Measurements from ENCODE around the gene ZNF625. TPM values are rescaled to one million over a fixed set of nuclear protein-coding genes. Genes with fewer than 3 reads are reported as not detected.

The ZNF625 gene
- total RNA-seq: 29.3 TPM

DNA sequence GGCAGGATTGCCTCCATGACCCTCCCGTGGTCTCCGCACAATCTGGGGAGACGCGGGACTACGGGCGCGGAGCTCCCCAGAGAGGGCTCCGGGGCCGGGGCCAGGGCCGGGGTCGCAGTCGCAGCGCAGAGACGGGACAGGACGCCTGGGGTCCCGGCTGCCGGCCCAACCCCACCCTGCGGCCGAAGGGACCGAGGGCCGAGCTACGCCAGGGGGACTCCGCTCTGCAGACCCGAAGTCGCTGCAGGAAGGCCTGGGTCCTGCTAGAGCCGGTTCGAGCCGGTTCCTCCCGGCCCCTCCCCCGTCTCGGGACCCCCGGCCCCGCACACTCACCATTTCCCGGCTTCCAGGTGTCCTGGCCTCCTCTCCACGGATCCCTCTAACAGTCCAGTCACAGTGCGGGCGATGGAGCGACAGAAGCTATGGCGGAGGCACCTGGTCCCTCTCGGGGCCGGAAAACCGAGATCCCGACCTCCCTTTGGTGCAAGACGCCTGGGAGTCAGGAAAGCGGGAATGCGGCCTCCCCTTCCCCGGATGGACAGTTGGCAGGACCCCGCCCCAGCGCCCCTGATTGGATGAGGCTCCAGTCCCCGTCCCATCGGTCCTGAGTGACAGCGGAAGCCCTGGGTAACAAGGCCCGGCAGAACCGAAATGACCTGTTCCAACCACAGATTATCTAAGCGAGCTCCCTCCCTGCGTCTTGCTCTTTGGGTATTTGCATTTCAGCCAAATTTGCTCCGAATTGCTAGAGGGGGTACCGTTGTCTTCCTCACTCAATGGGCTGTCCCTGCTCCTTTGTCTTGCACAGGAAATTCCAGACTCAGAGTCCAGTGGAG lies at the start of gene ZNF625:
ZNF625 (minus strand) TSS at position 512 of the 836 bp plus-strand sequence; CDS start at position 336, 176 bp downstream.
- DNase-seq (ENCODE audit: low spot score in 2 of 2) (peak; percentile 79 to 87), FAIRE-seq (no peak)

DNA sequence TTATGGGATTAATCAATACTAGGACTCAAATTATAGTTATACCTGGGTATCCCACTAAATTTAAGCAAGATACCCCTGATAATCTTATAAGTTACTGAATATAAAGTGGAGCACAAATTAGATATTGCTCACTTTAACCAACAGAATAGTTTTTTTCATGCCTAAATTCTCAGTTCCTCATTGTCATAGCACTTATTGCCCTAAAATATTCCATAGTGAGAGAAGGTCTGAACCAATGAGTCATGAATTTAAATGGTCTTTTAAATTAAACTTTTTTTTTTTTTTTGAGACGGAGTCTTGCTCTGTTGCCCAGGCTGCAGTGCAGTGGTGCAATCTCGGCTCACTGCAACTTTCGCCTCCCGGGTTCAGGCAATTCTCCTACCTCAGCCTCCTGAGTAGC lies 48.8 kb upstream of the ZNF625 start:
- DNase-seq (ENCODE audit: low spot score in 2 of 2) (no peak), FAIRE-seq (no peak)

DNA sequence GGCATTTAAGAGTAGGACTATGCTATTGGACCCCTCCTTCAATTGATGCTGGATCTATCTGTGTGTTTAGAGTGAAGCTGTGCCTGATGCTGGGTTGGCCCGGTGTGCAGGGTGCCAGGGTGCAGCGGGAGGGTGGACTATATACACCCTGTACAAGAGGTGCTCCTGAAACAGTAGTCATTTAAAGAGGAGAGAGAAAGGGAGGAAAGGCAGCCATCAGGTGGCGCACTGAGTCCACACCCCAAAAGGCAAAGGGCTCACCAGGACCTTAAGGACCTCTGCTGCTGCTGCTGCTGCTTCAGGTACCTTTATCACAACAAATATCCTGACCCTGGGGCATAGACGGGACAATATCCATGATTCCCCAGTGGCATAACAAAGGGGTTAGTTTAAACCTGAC lies 45.7 kb upstream of the ZNF625 start:
- FAIRE-seq (no peak), DNase-seq (ENCODE audit: low spot score in 2 of 2) (no peak)

DNA sequence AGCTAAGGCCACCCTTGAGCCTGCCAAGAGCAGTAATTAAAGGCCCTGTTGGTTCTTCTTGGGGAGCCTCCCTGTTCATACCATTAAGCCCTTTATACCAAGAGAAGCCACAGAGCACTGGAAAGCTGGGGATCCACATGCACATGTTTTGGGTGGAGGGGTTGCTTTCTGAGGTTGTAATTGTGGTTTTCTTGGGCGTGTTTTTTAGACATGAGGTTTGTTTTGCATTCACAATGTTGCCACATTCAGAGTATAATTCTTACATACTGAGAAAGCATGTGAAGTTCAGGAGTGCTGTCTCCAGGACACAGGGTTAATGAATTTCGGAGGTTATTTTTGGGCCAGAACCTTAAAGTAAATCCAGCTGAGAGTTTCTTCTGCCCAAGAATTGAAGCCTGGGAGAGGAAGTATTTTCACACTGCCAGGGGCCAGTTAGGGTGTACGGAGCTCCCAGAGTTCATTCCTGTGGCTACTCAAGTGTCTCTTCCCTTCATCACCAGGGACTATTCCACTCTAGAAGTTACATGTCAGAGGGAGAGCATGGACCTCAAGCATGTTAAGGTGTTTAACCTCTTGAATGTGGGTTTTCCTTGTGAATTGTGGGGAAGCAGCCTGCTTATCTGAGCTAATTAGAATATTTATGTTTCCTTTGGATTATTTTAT lies 43.4 kb upstream of the ZNF625 start:
- FAIRE-seq (no peak), DNase-seq (ENCODE audit: low spot score in 2 of 2) (no peak)

DNA sequence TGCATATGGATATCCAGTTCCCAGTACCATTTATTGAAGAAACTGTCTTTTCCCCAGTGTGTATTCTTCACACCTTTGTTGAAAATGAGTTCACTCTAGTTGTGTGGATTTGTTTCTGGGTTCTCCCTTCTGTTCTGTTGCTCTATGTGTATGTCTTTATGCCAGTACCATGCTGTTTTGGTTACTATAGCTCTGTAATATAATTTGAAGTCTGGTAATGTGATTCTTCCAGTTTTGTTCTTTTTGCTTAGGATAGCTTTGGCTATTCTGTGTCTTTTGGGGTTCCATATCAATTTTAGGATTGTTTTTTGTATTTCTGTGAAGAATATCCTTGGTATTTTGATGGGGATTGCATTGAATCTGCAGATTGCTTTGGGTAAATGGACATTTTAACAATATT lies 41.6 kb upstream of the ZNF625 start:
- DNase-seq (ENCODE audit: low spot score in 2 of 2): no peak
- FAIRE-seq: no peak

DNA sequence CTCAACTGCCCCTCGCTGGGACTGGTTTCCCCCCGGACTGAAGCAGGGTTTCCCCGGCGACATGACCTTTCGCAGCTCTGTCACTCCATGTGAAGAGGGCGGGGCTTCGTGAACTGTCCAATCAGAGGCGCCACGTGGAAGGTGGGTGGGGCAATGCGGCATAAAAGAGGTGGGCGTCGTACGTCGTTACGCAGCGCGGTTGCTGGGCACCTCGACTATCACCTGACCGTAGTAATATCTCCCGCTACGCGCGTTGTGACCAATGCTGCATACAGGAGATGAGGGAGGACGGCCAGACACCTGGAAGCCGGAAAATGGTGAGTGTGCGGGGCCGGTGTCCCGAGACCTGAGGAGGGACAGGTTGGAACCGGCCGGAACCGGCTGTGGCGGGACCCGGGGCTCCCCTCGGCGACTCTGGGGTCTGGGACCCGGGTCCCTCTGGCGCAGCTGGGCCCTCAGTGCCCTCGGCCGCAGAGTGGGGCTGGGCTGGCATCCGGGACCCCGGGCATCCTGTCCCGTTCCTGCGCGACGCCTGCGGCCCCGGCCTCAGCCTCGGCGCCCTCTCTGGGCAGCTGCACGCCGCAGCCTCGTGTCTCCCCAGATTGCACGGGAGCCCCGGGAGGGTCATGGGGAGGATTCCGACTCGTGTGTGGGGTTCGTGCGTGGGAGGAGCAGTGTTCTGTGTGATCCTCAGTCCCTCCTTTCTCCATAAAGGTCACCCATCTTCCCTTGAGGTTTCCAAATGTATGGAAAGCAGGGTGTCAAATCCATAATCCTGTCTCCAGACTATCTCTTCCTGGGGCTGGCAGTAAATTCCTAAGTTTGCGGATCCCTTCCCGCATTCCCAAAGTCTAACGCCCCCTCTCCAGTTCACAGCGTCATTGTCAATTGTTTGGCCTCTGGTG lies 38.5 kb upstream of the ZNF625 start:
- FAIRE-seq: no peak
- DNase-seq (ENCODE audit: low spot score in 2 of 2): peak; percentile 77 to 85

DNA sequence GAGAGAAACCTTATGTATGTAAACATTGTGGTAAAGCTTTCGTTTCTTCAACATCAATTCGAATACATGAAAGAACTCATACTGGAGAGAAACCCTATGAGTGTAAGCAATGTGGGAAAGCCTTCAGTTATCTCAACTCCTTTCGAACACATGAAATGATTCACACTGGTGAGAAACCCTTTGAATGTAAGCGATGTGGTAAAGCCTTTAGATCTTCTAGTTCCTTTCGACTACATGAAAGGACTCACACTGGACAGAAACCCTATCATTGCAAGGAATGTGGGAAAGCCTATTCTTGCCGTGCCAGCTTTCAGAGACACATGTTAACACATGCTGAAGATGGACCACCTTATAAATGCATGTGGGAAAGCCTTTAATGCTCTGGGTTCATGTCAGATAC lies 31.1 kb upstream of the ZNF625 start:
- DNase-seq (ENCODE audit: low spot score in 2 of 2) (no peak), FAIRE-seq (no peak)

DNA sequence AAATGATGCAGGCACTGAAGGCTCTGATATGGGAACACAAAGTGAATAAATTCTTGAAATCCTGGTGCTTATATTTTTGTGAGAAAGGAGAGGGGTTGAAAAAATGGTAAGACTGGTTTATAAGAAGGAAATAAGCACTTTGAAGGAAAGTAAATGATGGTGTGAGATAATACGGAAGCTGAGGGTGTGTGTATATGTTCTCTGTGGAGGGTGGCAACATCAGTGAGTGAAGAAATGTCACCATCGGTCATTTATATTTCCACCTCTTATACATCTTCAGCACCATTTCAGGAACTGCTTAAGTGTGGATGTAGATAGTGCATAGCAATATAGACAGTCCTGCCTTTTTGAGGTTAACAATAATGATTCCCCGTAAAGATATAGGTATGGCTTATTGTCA lies 23.8 kb upstream of the ZNF625 start:
- no peak for DNase-seq (ENCODE audit: low spot score in 2 of 2)
- no peak for FAIRE-seq

DNA sequence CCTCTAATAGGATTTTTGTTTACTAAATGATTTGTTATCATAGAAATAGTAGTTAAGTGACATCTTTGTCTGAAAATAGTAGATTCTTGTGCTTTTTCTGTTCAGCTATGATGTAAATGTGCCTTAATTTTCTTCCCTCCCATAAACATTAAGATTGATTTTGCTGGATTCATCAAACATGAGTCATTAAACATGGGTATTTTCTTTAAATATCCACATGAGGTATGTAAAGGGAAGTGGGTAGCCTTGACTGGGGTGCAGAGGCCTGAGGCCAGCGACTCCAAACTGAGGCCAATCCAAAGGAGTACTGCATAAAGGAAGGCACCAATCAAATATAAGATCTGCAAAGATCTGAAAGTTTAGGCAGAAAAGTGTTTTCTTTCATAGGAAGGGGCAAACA lies 10.1 kb upstream of the ZNF625 start:
- DNase-seq (ENCODE audit: low spot score in 2 of 2) (no peak), FAIRE-seq (no peak)

DNA sequence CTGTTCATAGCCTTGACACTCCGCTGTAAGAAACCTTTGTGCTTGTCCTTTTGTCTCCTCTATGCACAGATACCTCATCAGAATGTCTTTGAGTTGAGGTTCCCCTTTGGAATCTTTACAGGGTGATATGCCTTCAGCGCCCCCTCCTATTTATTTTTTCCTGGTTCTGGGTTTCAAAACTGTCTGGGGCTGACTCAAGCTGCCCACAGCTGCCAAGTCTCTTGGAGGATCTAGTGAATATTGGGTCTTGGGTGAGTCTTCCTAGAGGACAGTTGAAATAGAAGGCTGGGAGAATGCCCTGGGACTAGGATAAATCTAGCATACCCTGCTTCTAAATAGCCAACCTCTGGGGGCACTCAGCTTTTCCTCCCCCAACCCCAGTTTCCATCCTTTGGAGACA lies 7.3 kb upstream of the ZNF625 start:
- DNase-seq (ENCODE audit: low spot score in 2 of 2): no peak
- FAIRE-seq: no peak

DNA sequence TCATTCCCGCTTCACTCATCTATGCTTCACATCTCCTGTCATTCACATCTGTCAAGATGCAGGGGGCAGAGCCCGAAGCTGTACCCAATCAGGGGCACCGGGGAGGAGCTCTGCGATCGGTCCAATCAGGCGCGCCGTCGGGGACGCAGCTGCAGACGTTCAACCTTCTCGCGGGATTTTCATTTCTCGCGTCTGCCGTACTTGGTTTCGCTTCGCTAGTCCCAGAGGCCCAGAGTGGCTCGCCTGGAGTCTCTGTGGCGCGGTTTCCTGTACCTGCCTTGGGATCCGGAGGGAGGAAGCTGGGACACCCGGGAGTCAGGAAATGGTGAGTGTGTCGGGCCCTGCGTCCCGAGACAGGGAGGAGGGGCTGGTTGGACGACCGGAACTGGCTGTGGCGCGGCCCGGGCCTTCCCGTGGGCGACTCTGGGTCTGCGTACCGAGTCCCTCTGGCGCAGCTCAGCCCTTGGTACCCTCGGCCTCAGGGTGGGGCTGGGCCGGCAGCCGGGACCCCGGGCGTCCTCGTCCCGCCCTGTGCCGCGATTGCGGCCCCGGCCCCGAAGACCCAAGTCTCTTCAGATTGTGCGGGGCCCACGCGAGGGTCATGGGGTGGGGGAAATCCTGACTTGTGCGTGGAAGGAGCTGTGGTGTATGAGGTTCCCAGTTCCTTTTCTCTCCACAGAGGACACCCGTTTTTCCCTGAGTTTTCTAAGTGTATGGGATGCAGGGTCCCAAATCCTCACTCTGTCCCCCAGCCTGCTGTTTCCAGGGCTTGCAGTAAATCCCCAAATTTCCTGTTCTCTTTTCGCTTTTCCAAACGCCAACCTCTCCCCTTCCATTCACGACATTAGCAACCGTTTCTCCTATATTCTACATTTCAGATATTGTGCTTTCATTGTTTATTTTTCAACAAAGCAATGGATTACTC lies 6.6 kb upstream of the ZNF625 start, which contains the start of gene ZNF136:
ZNF136 (plus strand) TSS at position 215 of the 925 bp plus-strand sequence; CDS start at position 323, 108 bp downstream.
- peak; percentile 92 to 98 for DNase-seq (ENCODE audit: low spot score in 2 of 2)
- no peak for FAIRE-seq

DNA sequence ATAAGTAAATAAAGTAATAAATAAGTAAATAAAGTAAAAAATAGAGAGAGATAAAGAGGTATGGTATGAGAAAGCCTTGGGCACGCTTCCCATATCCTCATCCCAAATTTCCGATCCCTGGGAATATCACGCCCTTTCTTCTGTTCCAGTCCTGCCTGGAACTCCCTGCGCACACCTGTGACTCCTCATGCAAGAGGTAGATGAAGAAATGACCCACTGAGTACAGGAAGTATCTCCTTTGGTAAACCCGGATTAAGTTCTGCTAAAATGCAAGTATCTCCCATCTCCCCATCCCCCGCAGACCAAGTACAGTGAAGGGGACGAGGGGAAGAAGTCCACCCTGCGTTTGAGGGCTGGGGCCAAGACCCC lies 6.0 kb upstream of the ZNF625 start:
- FAIRE-seq: no peak

DNA sequence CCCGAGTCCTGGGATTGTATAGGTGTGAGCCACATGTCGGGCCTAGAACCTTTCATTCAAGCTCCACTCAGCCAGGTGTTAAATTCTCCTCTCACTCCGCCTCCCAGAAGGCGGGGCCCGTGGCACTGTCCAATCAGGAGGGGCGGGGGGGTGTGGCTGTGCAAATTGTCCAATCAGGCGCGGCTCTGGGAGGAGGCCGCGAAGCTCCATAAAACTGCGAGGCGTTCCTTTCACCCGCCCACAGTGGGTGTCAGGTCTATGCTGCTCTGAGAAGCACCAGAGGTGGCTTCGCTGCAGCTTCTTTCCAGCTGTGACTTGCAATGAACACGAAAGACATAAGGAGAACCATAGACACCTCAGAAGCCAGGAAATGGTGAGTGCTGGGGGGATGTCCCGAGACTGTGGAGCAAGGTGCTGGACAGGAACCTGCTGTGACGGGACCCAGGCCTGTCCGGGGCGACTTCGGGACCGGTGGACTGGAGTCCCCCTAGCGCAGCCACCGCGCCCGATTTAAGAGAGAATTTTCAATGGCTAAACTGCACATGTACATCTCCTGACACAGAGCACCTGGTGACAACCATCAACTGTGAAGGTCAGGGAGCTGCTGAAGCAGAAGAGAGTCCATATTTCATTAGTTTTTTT lies 3.4 kb upstream of the ZNF625 start:
- DNase-seq (ENCODE audit: low spot score in 2 of 2): no peak
- no peak for FAIRE-seq

More for the DNA sequence above, 6.0 kb upstream of the ZNF625 start:
- DNase-seq (ENCODE audit: low spot score in 2 of 2): peak in 1 of 2 donors; percentile 31

DNA sequence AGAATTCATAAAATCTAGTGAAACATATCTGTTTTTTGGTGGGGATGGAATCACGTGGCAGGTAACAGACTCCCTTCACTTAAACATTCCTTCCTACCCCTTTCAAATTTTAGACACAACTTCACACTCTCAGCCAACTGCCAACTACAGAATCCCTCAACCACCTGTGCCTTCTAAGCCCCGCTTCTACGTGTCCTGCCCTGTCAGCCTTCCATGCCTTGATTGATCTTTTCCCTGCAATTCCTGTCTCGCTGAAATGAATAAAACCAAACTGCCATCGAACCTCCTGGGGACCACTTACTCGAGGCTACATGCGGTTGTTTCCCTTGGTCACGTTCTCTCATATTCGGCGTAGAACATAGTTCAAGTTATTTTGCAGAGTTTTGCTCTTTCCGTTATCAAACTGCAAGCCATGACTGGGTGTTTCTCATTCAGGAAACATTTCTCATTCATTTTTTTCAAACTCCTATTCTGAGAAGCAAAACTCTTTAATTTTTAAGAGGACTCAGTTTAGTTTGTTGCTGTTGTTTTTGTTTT lies 1.1 kb downstream of the ZNF625 start:
- FAIRE-seq: no peak
- no peak for DNase-seq (ENCODE audit: low spot score in 2 of 2)

DNA sequence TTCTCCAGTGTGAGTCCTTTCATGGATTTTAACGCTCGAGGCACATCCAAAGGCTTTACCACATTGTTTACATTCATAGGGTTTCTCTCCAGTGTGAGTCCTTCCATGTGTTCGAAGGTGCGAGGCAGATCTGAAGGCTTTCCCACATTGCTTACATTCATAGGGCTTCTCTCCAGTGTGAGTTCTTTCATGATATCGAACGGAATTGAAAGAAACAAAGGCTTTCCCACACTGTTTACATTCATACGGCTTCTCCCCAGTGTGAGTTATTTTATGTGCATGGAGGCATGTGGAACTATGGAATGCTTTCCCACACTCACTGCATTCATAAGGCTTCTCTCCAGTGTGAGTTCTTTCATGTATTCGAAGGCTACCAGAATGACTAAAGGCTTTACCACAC lies 11.2 kb downstream of the ZNF625 start:
- no peak for DNase-seq (ENCODE audit: low spot score in 2 of 2)
- no peak for FAIRE-seq

DNA sequence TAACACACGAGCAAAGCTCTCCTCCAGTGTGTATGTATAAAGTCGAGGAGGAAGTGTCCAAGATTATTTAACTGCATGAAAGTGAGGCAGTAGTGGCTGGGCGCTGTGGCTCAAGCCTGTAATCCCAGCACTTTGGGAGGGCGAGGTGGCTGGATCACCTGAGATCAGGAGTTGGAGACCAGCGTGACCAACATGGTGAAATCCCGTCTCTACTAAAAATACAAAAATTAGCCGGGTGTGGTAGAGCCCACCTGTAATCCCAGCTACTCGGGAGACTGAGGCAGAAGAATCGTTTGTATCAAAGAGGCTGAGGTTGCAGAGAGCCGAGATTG lies 15.2 kb downstream of the ZNF625 start:
- no peak for FAIRE-seq
- no peak for DNase-seq (ENCODE audit: low spot score in 2 of 2)

DNA sequence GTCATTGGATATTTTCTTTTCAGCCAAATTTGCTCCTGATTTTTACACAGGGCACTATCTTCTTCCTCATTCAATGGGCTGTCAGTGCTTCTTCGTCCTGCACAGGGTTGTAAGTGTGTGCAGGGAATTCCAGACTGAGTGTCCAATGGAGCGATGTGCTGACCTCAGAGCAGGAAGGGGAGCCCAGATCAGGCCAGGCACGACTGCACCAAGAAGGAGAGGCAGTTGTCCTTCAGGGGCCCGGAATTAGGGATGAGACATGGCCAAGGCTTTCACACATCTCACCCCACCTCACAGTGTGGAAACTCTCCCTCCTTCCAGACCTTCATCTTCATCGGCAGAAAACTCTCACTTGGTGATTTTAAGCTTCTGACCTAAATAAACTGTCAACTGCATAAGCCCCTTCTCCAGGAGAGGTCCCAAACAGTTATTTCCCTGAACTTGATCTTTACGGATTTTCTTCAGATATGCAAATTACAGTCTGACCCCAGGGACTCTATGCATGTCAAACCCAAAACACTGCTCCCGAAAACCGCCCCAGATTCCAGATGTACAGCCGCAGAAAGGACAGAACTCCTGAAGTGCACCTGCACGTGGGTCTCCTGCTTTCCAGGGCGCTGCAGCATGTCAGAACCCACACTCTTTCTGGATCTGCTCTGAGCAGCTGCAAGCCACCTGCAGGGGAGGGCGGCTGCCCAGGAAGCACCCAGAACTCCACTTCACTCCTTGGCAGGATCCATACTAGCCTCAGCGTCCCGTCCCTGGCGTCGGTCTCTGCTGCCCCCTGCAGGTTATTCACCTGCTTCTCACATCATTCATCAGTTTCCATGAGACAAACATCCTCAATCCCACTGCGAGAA lies 15.8 kb downstream of the ZNF625 start:
- FAIRE-seq (no peak), DNase-seq (ENCODE audit: low spot score in 2 of 2) (peak; percentile 68 to 77)

DNA sequence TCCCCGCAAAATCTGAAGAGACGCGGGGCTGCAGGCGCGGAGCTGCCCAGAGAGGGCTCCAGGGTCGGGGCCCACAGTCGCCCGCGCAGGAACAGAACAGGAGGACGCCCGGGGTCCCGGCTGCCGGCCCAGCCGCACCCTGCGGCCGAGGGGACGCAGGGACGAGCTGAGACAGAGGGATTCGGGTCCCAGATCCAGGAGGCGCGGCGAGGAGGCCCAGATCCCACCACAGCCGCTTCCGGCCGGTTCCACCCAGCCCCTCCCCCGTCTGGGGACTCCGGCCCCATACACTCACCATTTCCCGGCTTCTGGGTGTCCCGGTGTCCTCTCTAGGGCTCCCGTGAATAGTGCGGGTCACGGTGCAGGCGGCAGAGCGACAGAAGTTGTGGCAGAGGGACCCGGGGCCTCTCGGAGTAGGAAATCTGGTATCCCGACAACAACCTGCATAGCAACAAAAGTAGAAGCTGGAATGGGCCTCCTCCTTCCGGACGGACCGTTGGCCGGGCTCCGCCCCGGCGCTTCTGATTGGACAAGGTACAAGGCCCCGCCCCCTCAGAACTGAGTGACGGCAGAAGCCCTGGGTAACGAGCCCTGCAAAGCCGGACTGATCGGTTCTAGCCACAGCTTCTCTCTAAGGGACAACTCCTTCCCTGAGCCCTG lies 16.5 kb downstream of the ZNF625 start, which contains the start of gene ZNF20:
ZNF20 (minus strand) TSS at position 466 of the 660 bp plus-strand sequence; CDS start at position 298, 168 bp downstream.
- FAIRE-seq (peak; percentile 34), DNase-seq (ENCODE audit: low spot score in 2 of 2) (peak; percentile 95 to 97)

All from frontal cortex (tissue), 4 donors.